ENCODE results near the gene NAALADL2.

The NAALADL2 gene

DNA sequence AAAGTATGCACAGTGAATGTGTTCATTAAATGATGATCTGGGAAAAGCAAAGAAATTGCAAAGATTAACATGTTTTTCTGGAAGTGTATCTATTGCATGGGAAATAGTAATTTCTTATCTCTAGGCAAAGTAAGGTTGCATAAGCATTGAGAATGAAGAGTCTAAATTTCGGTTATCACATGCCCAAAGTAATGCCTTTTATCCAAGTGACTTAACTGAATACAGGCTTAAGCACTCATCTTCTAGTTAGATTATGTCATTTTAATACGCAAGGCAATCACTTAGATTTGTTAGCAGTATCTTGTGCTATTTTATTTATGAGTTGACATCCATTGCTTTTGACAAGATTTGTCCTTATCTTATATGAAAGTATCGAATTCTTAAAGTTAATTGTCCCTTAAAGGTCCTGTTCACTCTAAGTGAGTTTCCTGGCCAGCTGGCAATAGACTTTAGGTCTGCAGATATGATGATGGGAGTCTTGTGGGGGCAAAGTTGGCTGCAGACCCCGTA, 100.5 kb downstream of the NAALADL2 start:
- DNase-seq: no peak
- ATAC-seq (replicated peaks): no peak
- Mint-ChIP-seq H3K9me3 (peaks cover 0 to 6% of the 10 kb centered on the region in 2 donors), H3K36me3 (ENCODE audit: insufficient read depth) (no peaks in the 10 kb centered on the region), H3K4me3 (no peak overlapping the region), H3K4me1 (ENCODE audit: low read depth in 2 of 2) (no peaks in the 10 kb centered on the region), H3K27ac (no peak overlapping the region), H3K27me3 (no peaks in the 10 kb centered on the region)

DNA sequence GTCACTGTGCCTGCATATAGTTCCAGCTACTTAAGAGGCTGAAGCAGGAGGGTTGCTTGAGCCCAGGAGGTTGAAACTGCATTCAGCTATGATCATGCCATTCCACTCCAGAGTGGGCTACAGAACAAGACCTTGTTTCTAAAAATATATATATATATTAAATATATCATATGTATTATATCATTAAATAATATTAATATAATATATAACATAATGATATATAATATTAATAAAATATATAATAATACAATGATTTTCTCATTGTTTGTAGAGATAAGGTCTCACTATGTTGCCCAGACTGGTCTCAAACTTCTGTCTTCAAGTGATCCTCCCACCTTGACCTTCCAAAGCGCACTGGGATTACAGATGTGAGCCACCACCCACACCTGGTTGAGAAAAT, 101.8 kb downstream of the NAALADL2 start:
- ATAC-seq (replicated peaks): no peak
- H3K4me3 Mint-ChIP-seq: no peak overlapping the region
- H3K27ac Mint-ChIP-seq: no peak overlapping the region
- H3K36me3 Mint-ChIP-seq (ENCODE audit: insufficient read depth): no peaks in the 10 kb centered on the region
- H3K9me3 Mint-ChIP-seq: peaks cover 0 to 10% of the 10 kb centered on the region in 2 donors
- no peak for DNase-seq
- H3K27me3 Mint-ChIP-seq: no peaks in the 10 kb centered on the region
- H3K4me1 Mint-ChIP-seq (ENCODE audit: low read depth in 2 of 2): no peaks in the 10 kb centered on the region

DNA sequence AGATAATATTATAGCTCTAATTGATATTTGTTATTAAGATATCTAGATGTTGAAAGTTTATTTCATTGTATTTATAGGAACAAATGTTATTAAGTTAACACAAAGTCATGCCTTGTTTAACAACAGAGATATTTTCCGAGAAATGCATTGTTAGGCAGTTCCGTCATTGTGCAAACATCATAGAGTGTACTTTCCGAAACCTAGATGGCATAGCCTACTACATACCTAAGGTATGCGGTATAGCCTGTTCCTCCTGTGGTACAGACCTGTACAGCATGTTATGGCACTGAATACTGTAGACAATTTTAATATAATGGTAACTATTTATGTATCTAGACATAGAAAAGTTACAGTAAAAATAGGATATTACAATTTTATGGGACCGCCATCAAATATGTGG, 114.3 kb downstream of the NAALADL2 start:
- ATAC-seq (replicated peaks): no peak
- Mint-ChIP-seq H3K4me3 (no peak overlapping the region), H3K4me1 (ENCODE audit: low read depth in 2 of 2) (no peaks in the 10 kb centered on the region), H3K27ac (no peak overlapping the region), H3K36me3 (ENCODE audit: insufficient read depth) (no peaks in the 10 kb centered on the region), H3K9me3 (peaks cover 3 to 7% of the 10 kb centered on the region in 2 donors), H3K27me3 (no peaks in the 10 kb centered on the region)
- DNase-seq: no peak

DNA sequence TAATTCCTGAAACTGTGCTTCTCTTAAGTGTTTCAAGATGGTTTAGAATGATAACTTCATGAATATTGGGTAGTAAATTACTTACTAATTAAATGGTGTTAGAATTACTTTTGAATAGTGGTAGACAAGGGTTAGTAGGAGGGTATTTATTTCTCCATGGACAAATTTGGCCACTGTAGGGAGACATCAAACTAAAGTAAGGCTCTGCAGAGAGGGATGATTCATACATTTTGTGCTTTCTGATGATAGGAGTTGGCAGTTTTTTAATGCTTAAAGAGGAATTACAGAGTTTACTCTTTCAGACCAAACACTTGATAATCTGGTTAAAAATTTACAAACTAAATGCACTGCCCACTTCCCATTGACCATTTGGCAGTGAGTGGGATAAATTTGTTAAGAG, 127.6 kb downstream of the NAALADL2 start:
- H3K4me1 Mint-ChIP-seq (ENCODE audit: low read depth in 2 of 2): no peaks in the 10 kb centered on the region
- peaks cover 2 to 18% of the 10 kb centered on the region in 2 donors for H3K9me3 Mint-ChIP-seq
- H3K4me3 Mint-ChIP-seq: no peak overlapping the region
- no peak for ATAC-seq (replicated peaks)
- H3K27ac Mint-ChIP-seq: no peak overlapping the region
- H3K36me3 Mint-ChIP-seq (ENCODE audit: insufficient read depth): no peaks in the 10 kb centered on the region
- no peaks in the 10 kb centered on the region for H3K27me3 Mint-ChIP-seq
- no peak for DNase-seq

DNA sequence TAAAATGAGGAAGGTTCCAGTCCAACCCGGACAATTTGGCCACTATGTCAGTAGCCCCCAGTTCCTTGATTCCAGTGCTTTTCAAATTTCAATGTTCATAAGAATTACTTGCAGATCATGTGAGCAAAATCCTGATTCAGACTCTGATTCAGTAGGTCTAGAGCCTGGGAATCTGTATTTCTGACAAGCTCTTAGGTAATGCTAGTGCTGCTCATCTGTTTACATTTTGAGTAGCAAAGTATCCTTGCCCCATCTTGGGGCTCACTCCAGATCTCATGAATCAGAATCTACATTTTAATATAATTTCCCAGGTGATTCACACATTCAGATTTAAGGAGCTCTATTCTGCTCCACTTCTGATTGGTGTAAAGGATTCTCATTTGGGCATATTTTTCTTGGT, 142.0 kb downstream of the NAALADL2 start:
- Mint-ChIP-seq H3K36me3 (ENCODE audit: insufficient read depth) (no peaks in the 10 kb centered on the region), H3K27ac (no peak overlapping the region), H3K4me3 (no peak overlapping the region), H3K9me3 (peaks cover 6 to 15% of the 10 kb centered on the region in 2 donors), H3K4me1 (ENCODE audit: low read depth in 2 of 2) (no peaks in the 10 kb centered on the region), H3K27me3 (no peaks in the 10 kb centered on the region)
- DNase-seq (no peak), ATAC-seq (replicated peaks) (no peak)

DNA sequence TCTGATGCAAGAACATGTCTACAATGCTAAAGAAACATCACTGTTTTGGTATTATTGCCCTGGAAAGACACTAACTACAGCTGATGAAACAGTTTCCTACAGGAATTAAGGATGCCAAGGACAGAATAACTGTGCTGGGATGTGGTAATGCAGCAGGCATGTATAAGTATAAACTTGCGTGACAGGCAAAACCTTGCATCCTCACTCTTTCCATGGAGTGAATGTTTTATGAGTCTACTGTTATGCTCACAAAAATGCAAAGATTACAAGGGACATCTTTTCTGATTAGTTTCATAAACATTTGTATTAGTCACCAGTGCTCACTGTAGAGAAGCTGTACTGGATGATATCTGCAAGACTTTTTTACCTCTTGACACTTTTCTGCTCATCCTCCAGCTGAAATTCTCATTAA, 143.6 kb downstream of the NAALADL2 start:
- H3K27me3 Mint-ChIP-seq: no peaks in the 10 kb centered on the region
- H3K27ac Mint-ChIP-seq: no peak overlapping the region
- no peaks in the 10 kb centered on the region for H3K4me1 Mint-ChIP-seq (ENCODE audit: low read depth in 2 of 2)
- DNase-seq: no peak
- peaks cover 5 to 15% of the 10 kb centered on the region in 2 donors for H3K9me3 Mint-ChIP-seq
- no peak for ATAC-seq (replicated peaks)
- H3K36me3 Mint-ChIP-seq (ENCODE audit: insufficient read depth): no peaks in the 10 kb centered on the region
- H3K4me3 Mint-ChIP-seq: no peak overlapping the region

DNA sequence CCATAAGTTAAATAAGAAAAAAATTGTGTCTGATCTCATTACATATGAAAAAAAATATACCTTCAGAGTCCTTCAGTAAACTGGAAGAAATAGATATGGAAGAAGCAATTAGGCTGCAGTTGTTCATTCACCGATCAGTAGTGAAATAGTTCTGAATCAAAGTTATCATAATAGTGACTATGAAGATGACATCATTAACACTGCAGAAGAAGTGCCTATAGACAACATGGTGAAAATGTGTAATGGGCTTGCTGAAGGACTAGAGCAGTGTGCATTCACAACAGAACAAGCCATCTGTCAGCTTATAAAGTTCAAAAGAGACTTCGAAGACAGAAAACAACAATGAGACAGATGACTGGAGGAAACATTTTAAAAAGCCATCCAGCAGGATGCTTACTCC, 144.5 kb downstream of the NAALADL2 start:
- DNase-seq (no peak), ATAC-seq (replicated peaks) (no peak)
- Mint-ChIP-seq H3K4me1 (ENCODE audit: low read depth in 2 of 2) (no peaks in the 10 kb centered on the region), H3K9me3 (peaks cover 5 to 15% of the 10 kb centered on the region in 2 donors), H3K4me3 (no peak overlapping the region), H3K36me3 (ENCODE audit: insufficient read depth) (no peaks in the 10 kb centered on the region), H3K27ac (no peak overlapping the region), H3K27me3 (no peaks in the 10 kb centered on the region)

DNA sequence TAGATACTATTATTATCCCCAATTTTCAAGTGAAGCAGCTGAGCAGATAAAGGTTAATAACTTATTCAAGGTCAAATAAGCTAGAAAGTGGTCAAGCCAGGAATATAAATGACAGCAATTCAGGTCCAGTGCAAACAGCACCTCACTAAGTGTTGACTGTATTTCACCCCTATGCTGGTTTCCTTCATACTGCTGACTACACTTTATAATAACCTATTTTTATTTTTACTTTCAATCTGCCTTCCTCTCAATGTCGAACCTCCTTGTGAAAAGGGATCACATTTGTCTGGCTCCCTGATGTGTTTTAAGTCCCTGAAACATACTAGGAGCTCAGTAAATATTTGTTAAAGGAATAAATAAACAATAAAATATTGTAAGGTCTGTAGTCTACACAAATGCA, 146.1 kb downstream of the NAALADL2 start:
- no peak for DNase-seq
- no peak for ATAC-seq (replicated peaks)
- no peaks in the 10 kb centered on the region for H3K27me3 Mint-ChIP-seq
- no peaks in the 10 kb centered on the region for H3K36me3 Mint-ChIP-seq (ENCODE audit: insufficient read depth)
- H3K9me3 Mint-ChIP-seq: peaks cover 5 to 15% of the 10 kb centered on the region in 2 donors
- H3K27ac Mint-ChIP-seq: no peak overlapping the region
- H3K4me1 Mint-ChIP-seq (ENCODE audit: low read depth in 2 of 2): no peaks in the 10 kb centered on the region
- no peak overlapping the region for H3K4me3 Mint-ChIP-seq

DNA sequence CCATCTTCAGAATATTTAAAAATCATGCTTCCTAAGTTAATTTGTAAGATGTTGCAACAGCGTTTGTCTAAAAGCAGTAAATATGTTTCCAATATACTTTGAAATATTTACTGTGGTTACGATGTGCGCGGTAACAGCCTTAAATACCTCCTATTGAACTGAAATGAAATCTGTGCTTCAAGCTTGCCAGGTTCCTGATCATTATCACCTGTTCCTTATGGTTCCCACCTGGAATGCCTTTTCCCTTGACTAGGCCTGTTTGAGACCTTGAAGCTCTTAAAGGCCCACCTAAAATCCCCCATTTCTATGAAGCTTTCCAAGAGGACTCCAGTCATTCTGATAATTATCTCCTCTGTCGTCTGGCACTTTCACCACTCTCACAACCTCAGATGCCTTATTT, 146.7 kb downstream of the NAALADL2 start:
- H3K9me3 Mint-ChIP-seq: peaks cover 6 to 15% of the 10 kb centered on the region in 2 donors

DNA sequence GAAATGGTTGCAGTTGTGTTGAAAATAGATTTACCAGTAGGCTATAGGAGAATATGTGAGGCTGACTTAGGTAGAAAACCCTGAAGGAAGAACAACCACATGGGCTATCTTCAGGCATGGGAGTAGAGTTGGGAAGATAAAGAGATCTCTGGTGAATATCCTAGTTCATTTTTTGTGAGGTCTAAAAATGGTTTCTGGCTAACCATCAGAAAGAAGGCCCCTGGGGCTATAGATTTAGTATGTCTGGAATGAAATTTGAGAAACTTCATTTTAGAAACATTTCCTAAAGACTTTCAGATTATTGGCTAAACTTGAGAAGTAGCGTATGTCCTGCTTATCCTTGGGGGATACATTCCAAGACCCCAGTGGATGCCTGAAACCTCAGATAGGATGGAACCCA, 148.2 kb downstream of the NAALADL2 start:
- H3K36me3 Mint-ChIP-seq (ENCODE audit: insufficient read depth): no peaks in the 10 kb centered on the region
- no peak overlapping the region for H3K4me3 Mint-ChIP-seq
- H3K27ac Mint-ChIP-seq: no peak overlapping the region
- no peaks in the 10 kb centered on the region for H3K27me3 Mint-ChIP-seq
- ATAC-seq (replicated peaks) (no peak), DNase-seq (no peak)
- no peaks in the 10 kb centered on the region for H3K4me1 Mint-ChIP-seq (ENCODE audit: low read depth in 2 of 2)
- peaks cover 5 to 10% of the 10 kb centered on the region in 2 donors for H3K9me3 Mint-ChIP-seq

More for the DNA sequence above, 146.7 kb downstream of the NAALADL2 start:
- no peak for ATAC-seq (replicated peaks)
- no peak overlapping the region for H3K4me3 Mint-ChIP-seq
- no peaks in the 10 kb centered on the region for H3K4me1 Mint-ChIP-seq (ENCODE audit: low read depth in 2 of 2)
- no peaks in the 10 kb centered on the region for H3K27me3 Mint-ChIP-seq
- H3K36me3 Mint-ChIP-seq (ENCODE audit: insufficient read depth): no peaks in the 10 kb centered on the region
- DNase-seq: no peak
- H3K27ac Mint-ChIP-seq: no peak overlapping the region

DNA sequence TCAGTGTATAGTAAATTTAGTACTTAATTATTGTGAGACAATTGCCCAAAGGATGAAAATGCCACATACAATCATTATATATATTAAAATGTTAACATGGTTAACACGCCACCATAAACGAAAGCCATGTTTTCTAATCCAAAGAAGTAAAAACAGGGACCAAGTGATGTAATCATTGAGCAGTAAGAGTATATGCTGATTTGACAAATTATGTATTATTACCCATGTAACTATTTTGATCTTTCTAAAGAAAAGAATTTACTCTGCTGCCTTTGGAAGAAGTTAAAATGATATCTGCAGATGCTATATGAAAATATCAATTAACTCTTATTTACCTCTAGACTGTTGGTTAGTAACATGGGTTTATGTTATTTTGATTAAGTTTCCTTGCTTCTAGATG, 150.2 kb downstream of the NAALADL2 start:
- ATAC-seq (replicated peaks) (no peak), DNase-seq (no peak)
- Mint-ChIP-seq H3K27me3 (no peaks in the 10 kb centered on the region), H3K36me3 (ENCODE audit: insufficient read depth) (no peaks in the 10 kb centered on the region), H3K27ac (no peak overlapping the region), H3K4me1 (ENCODE audit: low read depth in 2 of 2) (no peaks in the 10 kb centered on the region), H3K9me3 (peaks cover 7 to 8% of the 10 kb centered on the region in 2 donors), H3K4me3 (no peak overlapping the region)

DNA sequence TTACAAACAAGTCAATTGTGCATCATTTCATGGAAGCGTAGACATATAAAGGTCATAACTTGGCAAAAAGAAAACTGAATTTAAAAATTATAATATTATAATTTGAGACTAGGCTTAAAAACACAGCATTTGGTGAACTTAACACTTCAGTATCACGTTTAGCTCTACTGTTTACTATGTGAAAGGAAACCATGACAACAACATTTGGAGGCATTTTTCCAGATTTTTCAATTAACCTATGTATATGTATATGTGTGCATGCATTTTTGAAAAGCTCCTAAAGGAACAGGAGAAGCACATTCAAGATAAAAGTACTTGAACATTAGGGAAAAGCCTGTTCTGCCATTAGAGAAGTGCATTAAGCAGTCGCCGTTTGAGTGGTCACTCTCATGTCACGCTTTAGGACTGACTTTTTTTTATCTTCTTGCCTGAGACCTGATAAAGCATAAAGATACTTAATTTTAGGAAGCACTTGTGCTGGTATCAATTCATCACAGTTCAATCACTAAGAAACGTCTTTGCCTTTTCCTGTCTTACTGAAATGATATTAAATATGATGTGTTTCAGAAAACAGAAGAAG, 156.0 kb downstream of the NAALADL2 start:
- no peaks in the 10 kb centered on the region for H3K4me1 Mint-ChIP-seq (ENCODE audit: low read depth in 2 of 2)
- peaks cover 9 to 14% of the 10 kb centered on the region in 2 donors for H3K9me3 Mint-ChIP-seq

DNA sequence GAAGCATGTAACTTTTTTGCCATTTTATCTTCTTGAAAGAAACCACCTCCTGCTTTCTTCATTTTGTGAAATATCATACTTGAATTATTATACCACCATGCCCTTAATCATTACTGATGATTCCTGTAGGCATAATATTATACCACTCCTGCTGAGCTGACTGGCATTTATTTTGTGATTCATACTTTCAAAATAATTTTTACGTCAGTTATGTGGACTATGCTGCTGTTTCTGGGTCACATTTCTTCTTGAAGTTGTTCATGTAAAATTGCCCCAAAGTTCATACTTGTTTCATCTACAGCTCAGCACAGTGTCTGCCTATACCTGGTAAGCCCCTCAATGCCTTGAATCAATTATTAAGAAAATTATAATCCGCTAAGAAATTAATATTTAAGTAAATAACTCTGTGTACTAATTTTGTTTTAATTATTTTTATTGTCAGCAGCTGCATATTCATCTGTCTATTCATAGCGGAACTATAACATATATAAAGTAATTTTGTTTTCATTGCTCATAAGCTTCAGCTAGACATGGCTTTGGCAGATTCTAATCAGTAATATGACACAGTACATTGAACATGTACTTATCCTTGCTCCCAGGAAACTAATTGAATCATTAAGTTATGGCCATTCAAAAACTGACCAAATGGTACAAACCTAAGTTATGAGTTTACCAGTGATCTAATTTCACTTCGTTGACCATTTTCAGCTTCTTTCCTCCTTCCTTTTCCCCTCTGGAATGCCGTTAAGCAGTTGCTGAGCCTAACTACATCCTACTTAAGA, 160.0 kb downstream of the NAALADL2 start:
- H3K27me3 Mint-ChIP-seq: no peaks in the 10 kb centered on the region
- no peaks in the 10 kb centered on the region for H3K4me1 Mint-ChIP-seq (ENCODE audit: low read depth in 2 of 2)
- H3K36me3 Mint-ChIP-seq (ENCODE audit: insufficient read depth): no peaks in the 10 kb centered on the region
- no peak overlapping the region for H3K4me3 Mint-ChIP-seq
- peaks cover 6 to 17% of the 10 kb centered on the region in 2 donors for H3K9me3 Mint-ChIP-seq
- ATAC-seq (replicated peaks): no peak
- DNase-seq: no peak
- H3K27ac Mint-ChIP-seq: no peak overlapping the region

More for the DNA sequence above, 156.0 kb downstream of the NAALADL2 start:
- Mint-ChIP-seq H3K27ac (no peak overlapping the region), H3K4me3 (no peak overlapping the region), H3K36me3 (ENCODE audit: insufficient read depth) (no peaks in the 10 kb centered on the region), H3K27me3 (no peaks in the 10 kb centered on the region)
- DNase-seq (no peak), ATAC-seq (replicated peaks) (no peak)

DNA sequence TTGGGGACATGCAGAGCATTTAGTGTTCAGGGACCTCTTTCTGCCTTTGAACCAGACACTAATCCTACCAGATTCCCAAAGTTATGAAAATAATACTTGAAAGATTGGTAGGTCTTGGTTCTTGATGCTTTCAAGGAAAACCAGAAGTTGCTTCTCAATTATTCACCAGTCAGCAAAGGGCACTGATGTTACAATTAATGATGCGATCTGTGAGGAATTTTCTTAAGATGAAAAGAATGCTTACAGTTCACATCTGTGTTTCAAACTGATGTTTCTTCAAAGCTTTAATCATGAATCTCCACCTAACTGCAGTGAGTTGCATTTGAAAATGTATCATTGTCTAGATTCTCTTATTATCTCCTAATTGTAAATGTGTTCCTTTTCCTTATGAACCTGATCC, 161.0 kb downstream of the NAALADL2 start:
- H3K27me3 Mint-ChIP-seq: no peaks in the 10 kb centered on the region
- no peak for ATAC-seq (replicated peaks)
- H3K9me3 Mint-ChIP-seq: peaks cover 5 to 7% of the 10 kb centered on the region in 2 donors

More for the DNA sequence above, 161.0 kb downstream of the NAALADL2 start:
- no peak overlapping the region for H3K4me3 Mint-ChIP-seq
- no peak for DNase-seq
- no peaks in the 10 kb centered on the region for H3K4me1 Mint-ChIP-seq (ENCODE audit: low read depth in 2 of 2)
- H3K27ac Mint-ChIP-seq: no peak overlapping the region
- H3K36me3 Mint-ChIP-seq (ENCODE audit: insufficient read depth): no peaks in the 10 kb centered on the region
